Measurements from ENCODE around the gene PLXDC1.

Gene PLXDC1

DNA sequence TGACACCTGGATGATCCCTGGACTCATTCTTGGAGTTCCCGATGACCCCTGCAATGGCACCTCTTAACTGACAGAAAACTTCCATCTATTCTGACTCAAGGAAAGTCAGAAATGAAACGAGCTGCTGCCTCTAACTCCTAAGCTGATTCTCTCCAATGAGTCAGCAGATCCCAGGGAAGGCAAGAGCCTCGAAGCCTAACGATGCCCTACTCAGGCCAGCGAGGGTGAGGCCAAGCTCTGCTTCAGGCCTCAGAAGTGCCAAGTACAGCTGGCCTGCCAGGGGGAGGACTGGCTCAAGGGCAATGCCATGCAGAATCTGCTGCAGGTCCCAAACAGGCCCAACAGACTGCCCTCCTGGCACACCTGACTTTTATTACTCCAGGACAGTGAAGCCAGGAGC, 36.3 kb downstream of the PLXDC1 start:
- TF ChIP-seq SIN3A (IDR thresholded peaks at IDR 0.05; ENCODE audit: borderline replicate concordance, insufficient read depth, low read length) (no peak), POLR2AphosphoS5 (IDR thresholded peaks at IDR 0.05; ENCODE audit: low read depth, low read length) (no peak), REST (IDR thresholded peaks at IDR 0.05; ENCODE audit: insufficient read depth in 1 of 2, low read depth in 2 of 2, low read length in 2 of 2) (no peak), FOXP2 (optimal IDR thresholded peaks at IDR 0.05; ENCODE audit: borderline replicate concordance, extremely low read depth, extremely low read length, insufficient read depth) (no peak), TAF1 (IDR thresholded peaks at IDR 0.05; ENCODE audit: borderline replicate concordance, insufficient read depth, low read length) (no peak)

- no peak for TF ChIP-seq SIN3A (IDR thresholded peaks at IDR 0.05; ENCODE audit: borderline replicate concordance, insufficient read depth, low read length)
- no peak for TF ChIP-seq POLR2AphosphoS5 (IDR thresholded peaks at IDR 0.05; ENCODE audit: low read depth, low read length)
- TF ChIP-seq TAF1 (IDR thresholded peaks at IDR 0.05; ENCODE audit: borderline replicate concordance, insufficient read depth, low read length) = no peak
- no peak for TF ChIP-seq REST (IDR thresholded peaks at IDR 0.05; ENCODE audit: insufficient read depth in 1 of 2, low read depth in 2 of 2, low read length in 2 of 2)
- TF ChIP-seq FOXP2 (optimal IDR thresholded peaks at IDR 0.05; ENCODE audit: borderline replicate concordance, extremely low read depth, extremely low read length, insufficient read depth) = no peak
Observed at GRCh38 chr17:39114723-39115122, 36.7 kb downstream of the PLXDC1 start.

- TF ChIP-seq REST (IDR thresholded peaks at IDR 0.05; ENCODE audit: insufficient read depth in 1 of 2, low read depth in 2 of 2, low read length in 2 of 2) (no peak), FOXP2 (optimal IDR thresholded peaks at IDR 0.05; ENCODE audit: borderline replicate concordance, extremely low read depth, extremely low read length, insufficient read depth) (no peak), TAF1 (IDR thresholded peaks at IDR 0.05; ENCODE audit: borderline replicate concordance, insufficient read depth, low read length) (no peak), POLR2AphosphoS5 (IDR thresholded peaks at IDR 0.05; ENCODE audit: low read depth, low read length) (no peak), SIN3A (IDR thresholded peaks at IDR 0.05; ENCODE audit: borderline replicate concordance, insufficient read depth, low read length) (no peak)
Observed at GRCh38 chr17:39113871-39114270, 37.6 kb downstream of the PLXDC1 start.

GRCh38 chr17:39110435-39111136, 40.9 kb downstream of the PLXDC1 start:
- TF ChIP-seq TAF1 (IDR thresholded peaks at IDR 0.05; ENCODE audit: borderline replicate concordance, insufficient read depth, low read length) (no peak), POLR2AphosphoS5 (IDR thresholded peaks at IDR 0.05; ENCODE audit: low read depth, low read length) (no peak), REST (IDR thresholded peaks at IDR 0.05; ENCODE audit: insufficient read depth in 1 of 2, low read depth in 2 of 2, low read length in 2 of 2) (no peak), SIN3A (IDR thresholded peaks at IDR 0.05; ENCODE audit: borderline replicate concordance, insufficient read depth, low read length) (no peak), FOXP2 (optimal IDR thresholded peaks at IDR 0.05; ENCODE audit: borderline replicate concordance, extremely low read depth, extremely low read length, insufficient read depth) (no peak)
